Keratinocyte (primary cell): ENCODE data around the gene SHISA4. TPM values are rescaled to one million over a fixed set of nuclear protein-coding genes. Genes with fewer than 3 reads are reported as not detected.
"Not testable (repeated sequence)": the region's sequence is repeated elsewhere in the genome, so short reads cannot be mapped to it uniquely, and the experiment has no call there.

Experiments used
- DNase-seq: peaks from one replicate; pipeline ENCODE4 v3.0.0-alpha.2; 2011; ENCODE audit warnings: low read depth, missing footprints, low spot score
- FAIRE-seq: peaks from 2 replicates; lab custom pipeline; 2011; peaks lifted over from hg19 to GRCh38; lab: Jason Lieb, UNC
- H2AFZ ChIP-seq: 2 replicates; pipeline ENCODE4 v1.6.0; 2012; ENCODE audit warnings: low read length, control low read depth, inconsistent platforms; ENCODE audit not compliant: control insufficient read depth
- H3K27ac ChIP-seq: 2 replicates; pipeline ENCODE4 v1.5.1; 2011; ENCODE audit warnings: low read length; ENCODE audit not compliant: control insufficient read depth, insufficient read depth
- H3K27me3 ChIP-seq: 3 replicates; pipeline ENCODE4 v1.6.0; 2011; ENCODE audit warnings: low read length; ENCODE audit not compliant: control insufficient read depth, insufficient read depth; ENCODE audit errors: extremely low read depth
- H3K36me3 ChIP-seq, 2 experiments: 2 replicates in 1 of 2; 3 replicates in 1 of 2; pipeline ENCODE4 v1.5.1; 2011; ENCODE audit warnings: low read length in 2 of 2, mild to moderate bottlenecking in 1 of 2; ENCODE audit not compliant: control insufficient read depth in 2 of 2, insufficient read depth in 2 of 2; ENCODE audit errors: extremely low read depth in 1 of 2
- H3K4me1 ChIP-seq: 3 replicates; pipeline ENCODE4 v1.5.1; 2011; ENCODE audit warnings: low read length; ENCODE audit not compliant: control insufficient read depth, insufficient read depth; ENCODE audit errors: extremely low read depth
- H3K4me2 ChIP-seq: 3 replicates; pipeline ENCODE4 v1.6.0; 2011; ENCODE audit warnings: low read depth, low read length; ENCODE audit not compliant: control insufficient read depth, insufficient read depth; ENCODE audit errors: extremely low read depth
- H3K4me3 ChIP-seq, 3 experiments: fragments of 200-600 bp in 1 of 3; sonication (generic) in 1 of 3; 2 replicates in 2 of 3; 3 replicates in 1 of 3; pipeline ENCODE4 v1.5.1; 2011 to 2016; ENCODE audit warnings: low read length in 3 of 3, mild to moderate bottlenecking in 3 of 3, control low read depth in 2 of 3, inconsistent platforms in 1 of 3, low read depth in 1 of 3, mixed read lengths in 1 of 3, mixed run types in 1 of 3, moderate library complexity in 1 of 3; ENCODE audit not compliant: control insufficient read depth in 2 of 3, insufficient read depth in 2 of 3; ENCODE audit errors: extremely low read depth in 1 of 3
- H3K79me2 ChIP-seq: 2 replicates; pipeline ENCODE4 v1.6.0; 2012; ENCODE audit warnings: low read length; ENCODE audit not compliant: control insufficient read depth, insufficient read depth
- H3K9ac ChIP-seq: 3 replicates; pipeline ENCODE4 v1.6.0; 2011; ENCODE audit warnings: low read length; ENCODE audit not compliant: control insufficient read depth, insufficient read depth; ENCODE audit errors: extremely low read depth
- H3K9me1 ChIP-seq: 3 replicates; pipeline ENCODE4 v1.6.0; 2011; ENCODE audit warnings: low read length; ENCODE audit not compliant: control insufficient read depth, insufficient read depth; ENCODE audit errors: extremely low read depth
- H3K9me3 ChIP-seq: 2 replicates; pipeline ENCODE4 v1.5.1; 2012; ENCODE audit warnings: low read depth, low read length; ENCODE audit not compliant: control insufficient read depth
- H4K20me1 ChIP-seq: 3 replicates; pipeline ENCODE4 v1.6.0; 2011; ENCODE audit warnings: low read length; ENCODE audit not compliant: control insufficient read depth, insufficient read depth; ENCODE audit errors: extremely low read depth
- CTCF ChIP-seq, 3 experiments: IDR thresholded peaks in 1 of 3; conservative IDR thresholded peaks in 1 of 3; optimal IDR thresholded peaks in 1 of 3; 2 replicates in 2 of 3; 3 replicates in 1 of 3; pipeline versions ENCODE3 to v1.5.1; 2011; ENCODE audit warnings: low read length in 3 of 3, mild to moderate bottlenecking in 3 of 3, moderate library complexity in 2 of 3, control low read depth in 1 of 3, inconsistent platforms in 1 of 3; ENCODE audit not compliant: insufficient read depth in 2 of 3; ENCODE audit errors: extremely low read depth in 1 of 3
- EZH2 ChIP-seq: IDR thresholded peaks from one replicate; pipeline ENCODE4 v1.6.1; 2012; ENCODE audit warnings: inconsistent platforms, mild to moderate bottlenecking, low read length, moderate library complexity
- dilution Hi-C: fragments of 300-500 bp; cut with MboI; formaldehyde crosslinking; loops from one replicate; pipeline ENCODE4 v1.7.0; 2020; ENCODE audit warnings: low sequenced_read_pairs; ENCODE audit not compliant: extremely low pct_ligation_motif_present
- polyA minus RNA-seq, 3 experiments: library from RNA; depleted of rRNA, polyadenylated mRNA; stranded (reverse); fragments of >200 nt; gene quantifications; 1 replicate in 1 of 3; 2 replicates in 1 of 3; 3 replicates in 1 of 3; pipeline ENCODE4 v1.2.3, GENCODE V29; 2011
- polyA plus RNA-seq, 5 experiments: library from polyadenylated mRNA; depleted of rRNA in 3 of 5; stranded (reverse) in 3 of 5; stranded (forward) in 1 of 5; unstranded in 1 of 5; fragments of >200 nt; gene quantifications; 1 replicate in 1 of 5; 2 replicates in 3 of 5; 3 replicates in 1 of 5; pipeline versions ENCODE4 v1.2.1 to v1.2.3, GENCODE V29; 2011 to 2012; ENCODE audit warnings: missing spikeins in 2 of 5, low read depth in 1 of 5, low replicate concordance in 1 of 5

Gene SHISA4
- polyA plus RNA-seq (2.2 to 5.8 TPM (median 4.0 TPM) in 3 replicates), polyA minus RNA-seq (1.9 to 7.4 TPM (median 6.7 TPM) in 3 replicates)
- 0.46 TPM for polyA plus RNA-seq (2011; ENCODE audit: low read depth)
- polyA plus RNA-seq (2011; cell fraction: cytosol; rRNA removed), result 3.6 and 6.3 TPM in 2 replicates
- polyA plus RNA-seq (2011; cell fraction: nucleus; rRNA removed), result 2.3 and 3.2 TPM in 2 replicates
- polyA plus RNA-seq (2012; ENCODE audit: low replicate concordance), result 3.3 and 4.0 TPM in 2 replicates
- 4.0 TPM for polyA minus RNA-seq (2011; cell fraction: cytosol; rRNA and poly(A)+ RNA removed)
- 0.93 and 2.1 TPM in 2 replicates for polyA minus RNA-seq (2011; cell fraction: nucleus; rRNA and poly(A)+ RNA removed)

DNA sequence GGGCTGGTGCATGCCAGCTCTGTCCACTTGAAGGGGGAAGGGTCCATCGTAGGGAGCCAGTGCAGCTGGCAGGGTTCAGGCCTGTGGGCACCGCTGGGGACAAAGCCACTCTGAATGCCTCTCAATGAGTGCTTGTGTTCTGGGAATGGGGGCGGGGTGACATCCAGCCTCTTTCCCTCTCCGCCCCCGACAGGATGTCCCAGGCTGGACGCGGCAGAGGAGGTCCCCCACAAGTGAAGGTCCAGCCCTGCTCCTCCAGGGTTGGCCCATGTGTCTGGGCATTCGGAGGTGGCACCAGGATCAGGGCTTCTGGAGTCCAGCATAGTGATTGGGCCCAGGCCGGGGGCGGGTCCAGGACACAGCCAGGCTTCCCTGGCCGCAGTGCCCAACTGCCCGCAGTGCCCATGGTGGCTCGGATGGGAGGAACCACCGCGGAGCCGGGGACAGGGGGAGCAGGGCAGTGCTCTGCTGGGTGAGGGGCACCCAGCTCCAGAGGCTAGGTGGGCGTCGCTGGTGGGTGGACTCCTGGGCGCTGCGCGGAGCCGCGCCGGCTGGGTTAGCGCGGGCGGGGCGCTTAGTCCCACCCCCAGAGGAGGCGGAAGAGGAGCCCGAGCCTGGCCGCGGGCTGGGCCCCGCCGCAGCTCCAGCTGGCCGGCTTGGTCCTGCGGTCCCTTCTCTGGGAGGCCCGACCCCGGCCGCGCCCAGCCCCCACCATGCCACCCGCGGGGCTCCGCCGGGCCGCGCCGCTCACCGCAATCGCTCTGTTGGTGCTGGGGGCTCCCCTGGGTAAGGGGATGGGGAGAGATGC, at the start of gene SHISA4:
Gene SHISA4 (plus strand): TSS at position 617 of the 808 bp plus-strand sequence. CDS start 97 bp downstream, at position 714.
- Histone ChIP-seq H3K27ac (no peak within 1 kb of the TSS), H3K4me3 (peak within 1 kb of the TSS; percentile 50 to 63 (median 62)), H3K9me3 (no peaks in the 10 kb centered on the region), H3K36me3 (no peaks in the 10 kb centered on the region), H2AFZ (peak within 1 kb of the TSS; percentile 89), H3K4me2 (peak within 1 kb of the TSS; percentile 83), H3K79me2 (no peaks in the 10 kb centered on the region), H4K20me1 (no peaks in the 10 kb centered on the region), H3K9me1 (no peaks in the 10 kb centered on the region), H3K27me3 (peaks cover 18% of the 10 kb centered on the region), H3K9ac (peak within 1 kb of the TSS; percentile 35), H3K4me1 (peaks cover 25% of the 10 kb centered on the region)
- dilution Hi-C loops, result no loop called here
- no peak for DNase-seq
- no peak for FAIRE-seq
- TF ChIP-seq CTCF (optimal IDR thresholded peaks at IDR 0.05 in 1 of 3, IDR thresholded peaks at IDR 0.05 in 1 of 3, conservative IDR thresholded peaks at IDR 0.05 in 1 of 3; ENCODE audit: extremely low read depth in 1 of 3, insufficient read depth in 2 of 3, low read length in 3 of 3) (no peak), EZH2 (no peak)

DNA sequence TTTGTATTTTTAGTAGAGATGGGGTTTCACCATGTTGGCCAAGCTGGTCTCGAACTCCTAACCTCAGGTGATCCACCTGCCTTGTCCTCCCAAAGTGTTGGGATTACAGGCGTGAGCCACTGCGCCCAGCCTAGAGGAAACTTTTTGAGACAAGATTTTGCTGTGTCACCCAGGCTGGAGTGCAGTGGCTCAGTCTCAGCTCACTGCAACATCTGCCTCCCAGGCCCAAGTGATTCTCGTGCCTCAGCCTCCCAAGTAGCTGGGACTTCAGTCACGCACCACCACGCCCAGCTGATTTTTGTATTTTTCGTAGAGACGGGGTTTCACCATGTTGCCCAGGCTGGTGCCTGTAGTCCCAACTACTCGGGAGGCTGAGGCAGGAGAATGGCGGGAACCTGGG, 49.6 kb upstream of the SHISA4 start:
- H4K20me1 ChIP-seq, FAIRE-seq, H2AFZ ChIP-seq: not testable (repeated sequence)

More for the DNA sequence above, 49.6 kb upstream of the SHISA4 start:
- H3K4me2 ChIP-seq, H3K9me1 ChIP-seq, H3K27ac ChIP-seq, H3K27me3 ChIP-seq, H3K9ac ChIP-seq, H3K4me3 ChIP-seq, H3K9me3 ChIP-seq, H3K36me3 ChIP-seq, DNase-seq, dilution Hi-C loops, H3K4me1 ChIP-seq: not testable (repeated sequence)
- peaks cover 92% of the 10 kb centered on the region for H3K79me2 ChIP-seq
